Activated T-cell treated with anti-CD3 and anti-CD28 coated beads, Interleukin-2, amount 50 U/mL, for 24 hours (primary cell): ENCODE data around the gene UPK1A.
"Not testable (repeated sequence)": the region's sequence is repeated elsewhere in the genome, so short reads cannot be mapped to it uniquely, and the experiment has no call there.

Source experiments
- DNase-seq: peaks from one replicate; pipeline ENCODE4 v3.0.0-alpha.2; 2020
- H3K27ac Mint-ChIP-seq: 2 replicates; pipeline ENCODE4 v1.8.0; 2020; ENCODE audit warnings: mild to moderate bottlenecking, mixed read lengths
- H3K27me3 Mint-ChIP-seq: 2 replicates; pipeline ENCODE4 v1.8.0; 2020; ENCODE audit warnings: mixed read lengths
- H3K36me3 Mint-ChIP-seq: 2 replicates; pipeline ENCODE4 v1.8.0; 2020; ENCODE audit warnings: low read depth, mixed read lengths
- H3K4me1 Mint-ChIP-seq: 2 replicates; pipeline ENCODE4 v1.8.0; 2020; ENCODE audit warnings: low read depth, mixed read lengths
- H3K4me3 Mint-ChIP-seq: 2 replicates; pipeline ENCODE4 v1.8.0; 2020; ENCODE audit warnings: mild to moderate bottlenecking, moderate library complexity, mixed read lengths
- H3K9me3 Mint-ChIP-seq: 2 replicates; pipeline ENCODE4 v1.8.0; 2020; ENCODE audit warnings: mixed read lengths

Gene UPK1A

GRCh38 chr19:35639863-35640262, 26.5 kb upstream of the UPK1A start:
- H3K4me1 Mint-ChIP-seq: peaks cover 31% of the 10 kb centered on the region
- no peaks in the 10 kb centered on the region for H3K27me3 Mint-ChIP-seq
- no peak overlapping the region for H3K4me3 Mint-ChIP-seq
- no peak for DNase-seq
- peaks cover 40% of the 10 kb centered on the region for H3K36me3 Mint-ChIP-seq
- H3K27ac Mint-ChIP-seq: no peak overlapping the region
- no peaks in the 10 kb centered on the region for H3K9me3 Mint-ChIP-seq

- Mint-ChIP-seq H3K9me3 (no peaks in the 10 kb centered on the region), H3K27ac (peak within 1 kb of the TSS; percentile 76), H3K4me1 (peaks cover 43% of the 10 kb centered on the region), H3K27me3 (no peaks in the 10 kb centered on the region), H3K4me3 (peak within 1 kb of the TSS; percentile 45), H3K36me3 (peaks cover 23% of the 10 kb centered on the region)
- peak; percentile 56 for DNase-seq
These were observed 24.7 kb upstream of the UPK1A start, which contains the start of gene ETV2 for GRCh38 chr19:35641515-35642151. TSS of gene ETV2 (plus strand) at chr19:35641745. CDS start at chr19:35642461, 716 bp downstream.

GRCh38 chr19:35642312-35642711, 24.0 kb upstream of the UPK1A start:
- no peaks in the 10 kb centered on the region for H3K9me3 Mint-ChIP-seq
- H3K4me1 Mint-ChIP-seq: peaks cover 44% of the 10 kb centered on the region
- H3K27ac Mint-ChIP-seq: peak overlapping the region; percentile 26
- no peaks in the 10 kb centered on the region for H3K27me3 Mint-ChIP-seq
- H3K36me3 Mint-ChIP-seq: peaks cover 16% of the 10 kb centered on the region
- no peak for DNase-seq
- peak overlapping the region; percentile 45 for H3K4me3 Mint-ChIP-seq

GRCh38 chr19:35642798-35643254, 23.5 kb upstream of the UPK1A start:
- peak overlapping the region; percentile 57 for H3K27ac Mint-ChIP-seq
- H3K4me3 Mint-ChIP-seq: peak overlapping the region; percentile 79
- DNase-seq: no peak
- no peaks in the 10 kb centered on the region for H3K27me3 Mint-ChIP-seq
- H3K36me3 Mint-ChIP-seq: peaks cover 11% of the 10 kb centered on the region
- H3K9me3 Mint-ChIP-seq: no peaks in the 10 kb centered on the region
- peaks cover 46% of the 10 kb centered on the region for H3K4me1 Mint-ChIP-seq

- peak; percentile 92 for DNase-seq
- peaks cover 47% of the 10 kb centered on the region for H3K4me1 Mint-ChIP-seq
- H3K27me3 Mint-ChIP-seq: no peaks in the 10 kb centered on the region
These were observed 22.8 kb upstream of the UPK1A start for GRCh38 chr19:35643255-35644205.

GRCh38 chr19:35644206-35644986, 21.9 kb upstream of the UPK1A start:
- Mint-ChIP-seq H3K4me1 (peaks cover 51% of the 10 kb centered on the region), H3K36me3 (peaks cover 12% of the 10 kb centered on the region), H3K4me3 (peak overlapping the region; percentile 79), H3K27ac (peak overlapping the region; percentile 93), H3K9me3 (no peaks in the 10 kb centered on the region), H3K27me3 (no peaks in the 10 kb centered on the region)
- peak; percentile 95 for DNase-seq

More at GRCh38 chr19:35643255-35644205, 22.8 kb upstream of the UPK1A start:
- Mint-ChIP-seq H3K36me3 (peaks cover 8% of the 10 kb centered on the region), H3K9me3 (no peaks in the 10 kb centered on the region), H3K4me3 (peak overlapping the region; percentile 79), H3K27ac (peak overlapping the region; percentile 93)

GRCh38 chr19:35644987-35645679, 21.2 kb upstream of the UPK1A start:
- peak; percentile 88 for DNase-seq
- Mint-ChIP-seq H3K4me1 (peaks cover 55% of the 10 kb centered on the region), H3K27ac (peak overlapping the region; percentile 93), H3K36me3 (peaks cover 19% of the 10 kb centered on the region), H3K9me3 (no peaks in the 10 kb centered on the region), H3K27me3 (no peaks in the 10 kb centered on the region), H3K4me3 (peak overlapping the region; percentile 79)

- no peak for DNase-seq
- peaks cover 63% of the 10 kb centered on the region for H3K4me1 Mint-ChIP-seq
- H3K27me3 Mint-ChIP-seq: no peaks in the 10 kb centered on the region
- H3K36me3 Mint-ChIP-seq: peaks cover 26% of the 10 kb centered on the region
- no peak overlapping the region for H3K4me3 Mint-ChIP-seq
- H3K27ac Mint-ChIP-seq: peak overlapping the region; percentile 93
- no peaks in the 10 kb centered on the region for H3K9me3 Mint-ChIP-seq
These were observed 20.4 kb upstream of the UPK1A start for GRCh38 chr19:35645680-35646511.

GRCh38 chr19:35648017-35648961, 18.0 kb upstream of the UPK1A start, which contains the start of gene COX6B1:
TSS of gene COX6B1 (plus strand) at chr19:35648323. CDS start at chr19:35651244, 2,921 bp downstream.
- peaks cover 41% of the 10 kb centered on the region for H3K36me3 Mint-ChIP-seq
- peak; percentile 87 for DNase-seq
- H3K4me1 Mint-ChIP-seq: peaks cover 53% of the 10 kb centered on the region
- H3K9me3 Mint-ChIP-seq: no peaks in the 10 kb centered on the region
- no peaks in the 10 kb centered on the region for H3K27me3 Mint-ChIP-seq
- peak within 1 kb of the TSS; percentile 100 for H3K4me3 Mint-ChIP-seq
- peak within 1 kb of the TSS; percentile 96 for H3K27ac Mint-ChIP-seq

- DNase-seq: no peak
- Mint-ChIP-seq H3K36me3 (peaks cover 62% of the 10 kb centered on the region), H3K27me3 (no peaks in the 10 kb centered on the region), H3K27ac (peak overlapping the region; percentile 77), H3K4me1 (peaks cover 41% of the 10 kb centered on the region), H3K4me3 (peak overlapping the region; percentile 39), H3K9me3 (no peaks in the 10 kb centered on the region)
These were observed 15.7 kb upstream of the UPK1A start for GRCh38 chr19:35650581-35650980.

GRCh38 chr19:35654828-35655227, 11.5 kb upstream of the UPK1A start:
- H3K4me1 Mint-ChIP-seq: peaks cover 29% of the 10 kb centered on the region
- not testable (repeated sequence) for H3K9me3 Mint-ChIP-seq, H3K27me3 Mint-ChIP-seq, H3K27ac Mint-ChIP-seq, DNase-seq, H3K4me3 Mint-ChIP-seq
- peaks cover 84% of the 10 kb centered on the region for H3K36me3 Mint-ChIP-seq

- Mint-ChIP-seq H3K36me3 (peaks cover 83% of the 10 kb centered on the region), H3K4me3 (no peak overlapping the region), H3K4me1 (peaks cover 21% of the 10 kb centered on the region)
These were observed 10.7 kb upstream of the UPK1A start for GRCh38 chr19:35655600-35655999.

More at GRCh38 chr19:35655600-35655999, 10.7 kb upstream of the UPK1A start:
- no peaks in the 10 kb centered on the region for H3K27me3 Mint-ChIP-seq
- H3K27ac Mint-ChIP-seq: peak overlapping the region; percentile 15
- no peak for DNase-seq
- H3K9me3 Mint-ChIP-seq: no peaks in the 10 kb centered on the region
